Liver (tissue), 3 donors: ENCODE data around the gene PNMA8B.

Experiments
- FOXA1 ChIP-seq: IDR thresholded peaks from 2 replicates; pipeline ENCODE4 v1.6.1; 2016; ENCODE audit warnings: antibody characterized with exemption
- GABPA ChIP-seq, 2 donors: IDR thresholded peaks in 1 of 2; conservative IDR thresholded peaks in 1 of 2; 2 replicates each; pipeline ENCODE4 v1.6.1; 2016; ENCODE audit warnings: antibody characterized with exemption in 2 of 2, mild to moderate bottlenecking in 1 of 2, moderate library complexity in 1 of 2
- HNF4A ChIP-seq, 2 donors: conservative IDR thresholded peaks; 2 replicates each; pipeline ENCODE4 v1.6.1; 2016; ENCODE audit warnings: antibody characterized with exemption in 2 of 2, mild to moderate bottlenecking in 2 of 2
- JUND ChIP-seq, 2 donors: IDR thresholded peaks; 2 replicates each; pipeline ENCODE4 v1.6.1; 2016; ENCODE audit warnings: antibody characterized with exemption in 2 of 2
- REST ChIP-seq: IDR thresholded peaks from 2 replicates; pipeline ENCODE4 v1.6.1; 2016; ENCODE audit warnings: antibody characterized with exemption, mild to moderate bottlenecking
- RXRA ChIP-seq, 2 donors: IDR thresholded peaks; 2 replicates each; pipeline ENCODE4 v1.6.1; 2017 to 2018; ENCODE audit warnings: antibody characterized with exemption in 2 of 2, mild to moderate bottlenecking in 1 of 2
- SP1 ChIP-seq: IDR thresholded peaks from 2 replicates; pipeline ENCODE4 v1.6.1; 2018; ENCODE audit warnings: antibody characterized with exemption, mild to moderate bottlenecking
- TAF1 ChIP-seq: conservative IDR thresholded peaks from 2 replicates; pipeline ENCODE4 v1.6.1; 2016; ENCODE audit warnings: antibody characterized with exemption, mild to moderate bottlenecking
- YY1 ChIP-seq: IDR thresholded peaks from 2 replicates; pipeline ENCODE4 v1.6.1; 2016; ENCODE audit warnings: antibody characterized with exemption, mild to moderate bottlenecking
- TF ChIP-seq, protein P1 (sequence below): fragments of 150-350 bp; IDR thresholded peaks from 2 replicates; pipeline ENCODE4 v1.5.1; 2017; ENCODE audit warnings: improper control_type of control experiment, low read depth, low read length; ENCODE audit not compliant: missing input control
- TF ChIP-seq, protein P2 (sequence below): IDR thresholded peaks from 2 replicates; pipeline ENCODE4 v1.6.1; 2016; ENCODE audit warnings: antibody characterized with exemption
- TF ChIP-seq, protein P3 (sequence below): IDR thresholded peaks from 2 replicates; pipeline ENCODE4 v1.6.1; 2016; ENCODE audit warnings: antibody characterized with exemption
- donor health status: healthy.
- donor health status: healthy.

GRCh38 chr19:46493236-46494145 lies 2.2 kb downstream of the PNMA8B start:
- TF ChIP-seq YY1: no peak
- TF ChIP-seq SP1: no peak
- TF ChIP-seq FOXA1: no peak
- TF ChIP-seq, protein P1, sequence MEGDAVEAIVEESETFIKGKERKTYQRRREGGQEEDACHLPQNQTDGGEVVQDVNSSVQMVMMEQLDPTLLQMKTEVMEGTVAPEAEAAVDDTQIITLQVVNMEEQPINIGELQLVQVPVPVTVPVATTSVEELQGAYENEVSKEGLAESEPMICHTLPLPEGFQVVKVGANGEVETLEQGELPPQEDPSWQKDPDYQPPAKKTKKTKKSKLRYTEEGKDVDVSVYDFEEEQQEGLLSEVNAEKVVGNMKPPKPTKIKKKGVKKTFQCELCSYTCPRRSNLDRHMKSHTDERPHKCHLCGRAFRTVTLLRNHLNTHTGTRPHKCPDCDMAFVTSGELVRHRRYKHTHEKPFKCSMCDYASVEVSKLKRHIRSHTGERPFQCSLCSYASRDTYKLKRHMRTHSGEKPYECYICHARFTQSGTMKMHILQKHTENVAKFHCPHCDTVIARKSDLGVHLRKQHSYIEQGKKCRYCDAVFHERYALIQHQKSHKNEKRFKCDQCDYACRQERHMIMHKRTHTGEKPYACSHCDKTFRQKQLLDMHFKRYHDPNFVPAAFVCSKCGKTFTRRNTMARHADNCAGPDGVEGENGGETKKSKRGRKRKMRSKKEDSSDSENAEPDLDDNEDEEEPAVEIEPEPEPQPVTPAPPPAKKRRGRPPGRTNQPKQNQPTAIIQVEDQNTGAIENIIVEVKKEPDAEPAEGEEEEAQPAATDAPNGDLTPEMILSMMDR: no peak
- TF ChIP-seq REST: no peak
- TF ChIP-seq TAF1: no peak
- TF ChIP-seq RXRA (IDR thresholded peaks at IDR 0.05): no peak
- TF ChIP-seq, protein P2, sequence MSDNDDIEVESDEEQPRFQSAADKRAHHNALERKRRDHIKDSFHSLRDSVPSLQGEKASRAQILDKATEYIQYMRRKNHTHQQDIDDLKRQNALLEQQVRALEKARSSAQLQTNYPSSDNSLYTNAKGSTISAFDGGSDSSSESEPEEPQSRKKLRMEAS: no peak
- no peak for TF ChIP-seq HNF4A (conservative IDR thresholded peaks at IDR 0.05)
- TF ChIP-seq GABPA (IDR thresholded peaks at IDR 0.05 in 1 of 2, conservative IDR thresholded peaks at IDR 0.05 in 1 of 2): no peak
- TF ChIP-seq, protein P3, sequence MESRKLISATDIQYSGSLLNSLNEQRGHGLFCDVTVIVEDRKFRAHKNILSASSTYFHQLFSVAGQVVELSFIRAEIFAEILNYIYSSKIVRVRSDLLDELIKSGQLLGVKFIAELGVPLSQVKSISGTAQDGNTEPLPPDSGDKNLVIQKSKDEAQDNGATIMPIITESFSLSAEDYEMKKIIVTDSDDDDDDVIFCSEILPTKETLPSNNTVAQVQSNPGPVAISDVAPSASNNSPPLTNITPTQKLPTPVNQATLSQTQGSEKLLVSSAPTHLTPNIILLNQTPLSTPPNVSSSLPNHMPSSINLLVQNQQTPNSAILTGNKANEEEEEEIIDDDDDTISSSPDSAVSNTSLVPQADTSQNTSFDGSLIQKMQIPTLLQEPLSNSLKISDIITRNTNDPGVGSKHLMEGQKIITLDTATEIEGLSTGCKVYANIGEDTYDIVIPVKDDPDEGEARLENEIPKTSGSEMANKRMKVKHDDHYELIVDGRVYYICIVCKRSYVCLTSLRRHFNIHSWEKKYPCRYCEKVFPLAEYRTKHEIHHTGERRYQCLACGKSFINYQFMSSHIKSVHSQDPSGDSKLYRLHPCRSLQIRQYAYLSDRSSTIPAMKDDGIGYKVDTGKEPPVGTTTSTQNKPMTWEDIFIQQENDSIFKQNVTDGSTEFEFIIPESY: no peak
- TF ChIP-seq JUND (IDR thresholded peaks at IDR 0.05): no peak
